ENCODE measurements around the gene TSPAN17.
"Not testable (repeated sequence)": the region's sequence is repeated elsewhere in the genome, so short reads cannot be mapped to it uniquely, and the experiment has no call there.

TSPAN17 gene, protein sequence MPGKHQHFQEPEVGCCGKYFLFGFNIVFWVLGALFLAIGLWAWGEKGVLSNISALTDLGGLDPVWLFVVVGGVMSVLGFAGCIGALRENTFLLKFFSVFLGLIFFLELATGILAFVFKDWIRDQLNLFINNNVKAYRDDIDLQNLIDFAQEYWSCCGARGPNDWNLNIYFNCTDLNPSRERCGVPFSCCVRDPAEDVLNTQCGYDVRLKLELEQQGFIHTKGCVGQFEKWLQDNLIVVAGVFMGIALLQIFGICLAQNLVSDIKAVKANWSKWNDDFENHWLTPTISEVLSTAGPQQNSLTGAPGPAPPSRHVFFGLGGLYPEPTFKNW

DNA sequence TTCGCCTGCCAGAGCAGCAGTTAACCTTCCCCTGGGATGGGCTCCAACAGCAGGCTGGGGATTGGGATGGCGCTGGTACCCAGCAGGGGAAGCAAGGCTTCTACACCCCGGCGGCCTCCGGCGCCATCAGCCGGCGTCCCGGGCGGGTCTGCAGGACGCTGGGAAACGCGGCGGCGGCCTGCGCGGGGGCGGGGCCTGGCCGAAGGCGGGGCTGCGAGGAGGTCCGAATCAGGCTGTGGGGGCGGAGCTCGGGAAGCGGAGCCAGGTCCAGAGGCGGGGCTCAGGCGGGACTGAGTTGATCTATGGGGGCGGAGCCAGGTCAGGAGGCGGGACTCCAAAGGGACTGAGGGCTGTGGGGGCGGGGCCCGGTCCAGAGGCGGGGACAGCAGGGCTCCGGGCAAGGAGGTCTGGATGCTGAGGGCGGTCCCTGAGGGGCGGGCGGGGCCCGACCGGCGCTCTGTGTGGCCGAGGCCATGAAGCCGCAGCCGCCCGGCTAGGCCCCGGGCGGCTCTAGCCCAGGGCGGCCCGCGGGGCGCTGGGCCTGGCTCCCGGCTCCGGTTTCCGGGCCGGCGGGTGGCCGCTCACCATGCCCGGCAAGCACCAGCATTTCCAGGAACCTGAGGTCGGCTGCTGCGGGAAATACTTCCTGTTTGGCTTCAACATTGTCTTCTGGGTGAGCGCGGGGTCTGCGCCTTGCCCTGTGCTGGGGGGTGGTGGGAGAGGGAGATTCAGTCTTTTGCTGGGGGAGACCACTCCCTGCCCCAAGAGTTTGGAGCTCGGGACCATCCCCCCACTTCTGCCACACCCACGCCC is at the start of gene TSPAN17:
Gene TSPAN17 (plus strand): TSS at position 455 of the 813 bp plus-strand sequence. CDS start 132 bp downstream, at position 587.
- Histone ChIP-seq H3K27me3 (ENCODE audit: insufficient read depth, low read length) (peaks cover 4% of the 10 kb centered on the region; the same call in 1 of the 2 replicates), H3F3A (ENCODE audit: insufficient read depth, low read length) (no peaks in the 10 kb centered on the region), H4K20me1 (ENCODE audit: insufficient read depth, low read length) (no peaks in the 10 kb centered on the region), H3K36me3 (ENCODE audit: insufficient read depth, low read length) (no peaks in the 10 kb centered on the region), H3K9me3 (ENCODE audit: low read length) (no peaks in the 10 kb centered on the region), H3K79me2 (ENCODE audit: insufficient read depth, low read length) (no peaks in the 10 kb centered on the region), H3K4me1 (ENCODE audit: insufficient read depth, low read length, severe bottlenecking) (peaks cover 18% of the 10 kb centered on the region), H3K9me2 (ENCODE audit: low read depth, low read length) (no peaks in the 10 kb centered on the region), H3K9ac (ENCODE audit: low read length) (peak within 1 kb of the TSS; percentile 68), H3K4me2 (ENCODE audit: low read length) (peak within 1 kb of the TSS; percentile 79), H3K4me3 (ENCODE audit: low read depth, low read length, poor library complexity, severe bottlenecking) (peak within 1 kb of the TSS; percentile 68), H3K27ac (ENCODE audit: low read depth, low read length, poor library complexity, severe bottlenecking) (no peak within 1 kb of the TSS), H2AFZ (ENCODE audit: low read length) (peak within 1 kb of the TSS; percentile 50; the same call in 1 of the 2 replicates)
- TF ChIP-seq, protein P1, sequence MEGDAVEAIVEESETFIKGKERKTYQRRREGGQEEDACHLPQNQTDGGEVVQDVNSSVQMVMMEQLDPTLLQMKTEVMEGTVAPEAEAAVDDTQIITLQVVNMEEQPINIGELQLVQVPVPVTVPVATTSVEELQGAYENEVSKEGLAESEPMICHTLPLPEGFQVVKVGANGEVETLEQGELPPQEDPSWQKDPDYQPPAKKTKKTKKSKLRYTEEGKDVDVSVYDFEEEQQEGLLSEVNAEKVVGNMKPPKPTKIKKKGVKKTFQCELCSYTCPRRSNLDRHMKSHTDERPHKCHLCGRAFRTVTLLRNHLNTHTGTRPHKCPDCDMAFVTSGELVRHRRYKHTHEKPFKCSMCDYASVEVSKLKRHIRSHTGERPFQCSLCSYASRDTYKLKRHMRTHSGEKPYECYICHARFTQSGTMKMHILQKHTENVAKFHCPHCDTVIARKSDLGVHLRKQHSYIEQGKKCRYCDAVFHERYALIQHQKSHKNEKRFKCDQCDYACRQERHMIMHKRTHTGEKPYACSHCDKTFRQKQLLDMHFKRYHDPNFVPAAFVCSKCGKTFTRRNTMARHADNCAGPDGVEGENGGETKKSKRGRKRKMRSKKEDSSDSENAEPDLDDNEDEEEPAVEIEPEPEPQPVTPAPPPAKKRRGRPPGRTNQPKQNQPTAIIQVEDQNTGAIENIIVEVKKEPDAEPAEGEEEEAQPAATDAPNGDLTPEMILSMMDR (IDR thresholded peaks at IDR 0.05; ENCODE audit: low read length): peak; percentile 37; the same call in 1 of the 2 replicates
- no peak for TF ChIP-seq EZH2 (IDR thresholded peaks at IDR 0.05; ENCODE audit: borderline replicate concordance, low read length)

DNA sequence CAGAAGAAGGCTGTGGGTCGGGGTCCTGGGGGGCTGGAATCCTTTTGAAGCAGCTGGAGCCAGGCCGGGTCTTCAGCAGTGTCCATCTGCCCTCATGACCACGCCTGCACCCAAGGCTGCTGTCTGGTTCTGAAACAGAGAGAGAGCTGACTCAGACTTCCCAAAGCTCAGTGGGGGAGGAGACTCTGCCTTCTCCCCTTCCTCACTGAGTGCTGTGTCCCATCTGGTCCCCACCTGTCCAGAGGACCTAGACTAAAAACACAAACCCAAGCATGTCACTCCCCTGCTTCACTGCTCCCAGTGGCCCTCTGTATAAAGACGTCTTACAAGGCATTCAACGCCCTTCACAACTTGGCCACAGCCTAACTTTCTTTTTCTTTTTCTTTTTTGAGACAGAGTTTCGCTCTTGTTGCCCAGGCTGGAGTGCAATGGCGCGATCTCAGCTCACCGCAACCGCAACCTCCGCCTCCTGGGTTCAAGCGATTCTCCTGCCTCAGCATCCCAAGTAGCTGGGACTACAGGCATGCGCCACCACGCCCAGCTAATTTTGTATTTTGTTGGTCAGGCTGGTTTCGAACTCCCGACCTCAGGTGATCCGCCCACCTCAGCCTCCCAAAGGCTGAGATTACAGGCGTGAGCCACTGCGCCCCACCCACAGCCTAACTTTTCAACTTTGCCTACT is 47.4 kb upstream of the TSPAN17 start:
- not testable (repeated sequence) for H3K4me1 ChIP-seq (ENCODE audit: insufficient read depth, low read length, severe bottlenecking); H3K27me3 ChIP-seq (ENCODE audit: insufficient read depth, low read length); H3K9me3 ChIP-seq (ENCODE audit: low read length); H4K20me1 ChIP-seq (ENCODE audit: insufficient read depth, low read length); H3K27ac ChIP-seq (ENCODE audit: low read depth, low read length, poor library complexity, severe bottlenecking); H3K79me2 ChIP-seq (ENCODE audit: insufficient read depth, low read length); H3K9me2 ChIP-seq (ENCODE audit: low read depth, low read length); H3F3A ChIP-seq (ENCODE audit: insufficient read depth, low read length); H3K9ac ChIP-seq (ENCODE audit: low read length); H3K4me2 ChIP-seq (ENCODE audit: low read length); H3K36me3 ChIP-seq (ENCODE audit: insufficient read depth, low read length); H3K4me3 ChIP-seq (ENCODE audit: low read depth, low read length, poor library complexity, severe bottlenecking); H2AFZ ChIP-seq (ENCODE audit: low read length)

DNA sequence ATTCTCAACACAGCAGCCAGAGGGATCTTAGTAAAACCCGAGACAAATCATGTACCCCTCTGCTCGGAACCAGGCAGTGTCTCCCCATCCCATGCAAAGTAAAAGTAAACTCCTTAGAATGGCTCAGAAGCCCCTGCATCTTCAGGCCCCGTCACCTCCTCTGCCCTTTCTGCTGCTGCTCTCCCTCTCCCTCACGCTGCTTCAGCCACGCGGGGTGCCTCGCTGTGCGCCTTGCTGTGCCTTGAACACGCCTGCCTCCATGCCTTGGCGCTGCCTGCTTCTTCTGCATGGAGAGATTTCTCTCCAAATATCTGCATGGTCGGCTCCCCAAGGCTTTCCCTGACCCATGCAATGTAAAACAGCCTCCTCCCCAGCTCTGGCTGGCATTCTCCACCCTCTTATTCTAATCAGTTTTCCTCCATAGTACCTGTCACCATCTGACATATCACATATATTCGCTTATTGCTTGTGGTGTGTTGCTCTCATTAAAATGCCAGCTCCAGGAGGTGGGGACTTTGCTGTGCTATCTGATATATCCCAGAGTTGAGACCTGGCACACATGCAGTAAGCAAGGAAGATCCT is 45.3 kb upstream of the TSPAN17 start:
- H3K27me3 ChIP-seq (ENCODE audit: insufficient read depth, low read length): no peaks in the 10 kb centered on the region
- H3F3A ChIP-seq (ENCODE audit: insufficient read depth, low read length): no peaks in the 10 kb centered on the region
- no peaks in the 10 kb centered on the region for H3K4me1 ChIP-seq (ENCODE audit: insufficient read depth, low read length, severe bottlenecking)
- H3K4me3 ChIP-seq (ENCODE audit: low read depth, low read length, poor library complexity, severe bottlenecking): no peak overlapping the region
- no peaks in the 10 kb centered on the region for H3K79me2 ChIP-seq (ENCODE audit: insufficient read depth, low read length)
- TF ChIP-seq, protein P1 (IDR thresholded peaks at IDR 0.05; ENCODE audit: low read length): no peak
- TF ChIP-seq EZH2 (IDR thresholded peaks at IDR 0.05; ENCODE audit: borderline replicate concordance, low read length): no peak
- no peaks in the 10 kb centered on the region for H3K9me3 ChIP-seq (ENCODE audit: low read length)
- H2AFZ ChIP-seq (ENCODE audit: low read length): no peak overlapping the region
- H3K4me2 ChIP-seq (ENCODE audit: low read length): no peak overlapping the region
- H4K20me1 ChIP-seq (ENCODE audit: insufficient read depth, low read length): no peaks in the 10 kb centered on the region
- H3K27ac ChIP-seq (ENCODE audit: low read depth, low read length, poor library complexity, severe bottlenecking): no peak overlapping the region
- H3K9me2 ChIP-seq (ENCODE audit: low read depth, low read length): no peaks in the 10 kb centered on the region
- peaks cover 7% of the 10 kb centered on the region; the same call in 1 of the 2 replicates for H3K36me3 ChIP-seq (ENCODE audit: insufficient read depth, low read length)
- H3K9ac ChIP-seq (ENCODE audit: low read length): no peak overlapping the region

All from OCI-LY1 (cell line).